NCI-H82 treated with DMSO at 0.1 percent for 48 hours (cell line): Measurements from ENCODE around the gene PKNOX2.

ENCODE experiments used
- DNase-seq: peaks from one replicate; lab custom pipeline; 2025; ENCODE audit not compliant: unreplicated experiment; lab: John Stamatoyannopoulos, UW

PKNOX2 gene

DNA sequence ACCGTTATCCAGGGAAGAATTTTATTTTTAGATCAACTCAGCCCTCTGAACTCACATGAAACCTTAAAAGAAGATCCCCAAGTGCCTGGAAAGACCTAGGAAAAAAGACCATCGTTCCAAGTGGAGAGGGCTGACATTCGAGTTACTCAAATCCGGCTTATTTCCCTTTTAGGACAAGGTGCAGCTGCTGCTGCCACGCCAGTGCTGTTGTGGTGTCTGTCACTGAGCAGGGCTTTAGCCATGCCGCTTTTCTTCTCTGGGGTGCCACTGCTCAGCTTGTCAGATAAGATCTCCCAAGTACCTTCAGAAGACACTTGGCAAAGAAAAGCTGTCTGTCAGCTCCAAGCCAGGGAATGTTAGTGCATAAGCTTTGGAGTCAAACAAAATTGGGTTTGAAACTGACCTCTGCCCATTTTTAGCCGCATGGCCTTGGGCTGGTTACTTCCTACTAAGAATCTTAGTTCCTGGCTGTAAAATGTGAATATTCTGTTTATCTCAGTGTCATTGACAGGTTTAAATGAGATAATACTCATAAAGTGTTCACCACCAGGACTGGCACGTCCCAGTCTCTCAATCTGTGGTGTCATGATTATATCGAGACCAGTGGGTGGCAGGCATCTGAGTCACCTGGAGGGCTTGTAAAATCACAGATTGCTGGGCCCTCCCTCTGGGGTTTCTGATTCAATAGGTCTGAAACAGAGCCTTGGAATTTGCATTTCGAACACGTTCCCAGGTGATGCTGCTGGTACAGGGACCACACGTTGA, 117.5 kb downstream of the PKNOX2 start:
- peak; percentile 46 for DNase-seq

DNA sequence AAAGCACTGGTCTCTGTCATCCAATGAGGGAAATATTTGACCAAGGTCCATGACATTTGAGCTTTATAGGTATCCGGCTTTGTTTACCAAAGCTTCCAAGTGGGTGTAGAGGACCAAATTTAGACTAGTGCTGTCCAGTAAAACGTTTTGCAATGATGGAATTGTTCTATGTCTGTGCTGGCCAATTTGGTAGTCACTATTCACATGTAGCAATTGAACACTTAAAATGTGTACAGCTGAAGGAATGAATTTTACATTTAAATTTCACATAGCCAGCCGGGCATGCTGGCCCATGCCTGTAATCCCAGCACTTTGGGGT, 118.0 kb downstream of the PKNOX2 start:
- DNase-seq = no peak

DNA sequence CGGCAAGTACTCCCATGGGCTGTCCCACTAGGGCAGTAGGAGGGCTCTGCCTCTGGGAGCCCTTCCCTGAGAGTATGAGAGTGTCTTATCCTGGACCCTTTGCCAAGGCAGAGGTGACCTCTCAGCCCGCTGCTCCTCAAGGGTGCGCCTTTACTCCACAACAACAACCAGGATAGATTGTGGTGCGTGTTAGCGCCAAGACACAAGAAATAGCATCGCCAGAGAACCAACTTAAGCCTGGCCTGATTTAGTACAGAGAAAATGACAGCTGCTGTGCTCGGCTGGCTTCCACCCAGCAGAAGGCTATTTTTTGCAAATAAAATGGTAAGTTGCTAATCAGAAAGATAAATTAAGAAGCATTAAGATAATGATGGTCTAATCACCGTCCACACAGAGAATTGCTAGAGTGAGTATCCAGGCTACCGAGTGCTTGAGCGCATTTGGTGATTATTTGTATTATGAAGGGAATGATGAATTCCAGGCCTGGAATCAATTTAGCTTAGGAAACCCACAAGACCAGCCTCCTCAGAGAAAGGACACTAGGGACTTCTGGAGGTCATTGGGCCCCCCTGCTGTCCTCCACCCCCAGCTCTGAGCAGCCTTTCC, 119.8 kb downstream of the PKNOX2 start:
- DNase-seq = no peak

DNA sequence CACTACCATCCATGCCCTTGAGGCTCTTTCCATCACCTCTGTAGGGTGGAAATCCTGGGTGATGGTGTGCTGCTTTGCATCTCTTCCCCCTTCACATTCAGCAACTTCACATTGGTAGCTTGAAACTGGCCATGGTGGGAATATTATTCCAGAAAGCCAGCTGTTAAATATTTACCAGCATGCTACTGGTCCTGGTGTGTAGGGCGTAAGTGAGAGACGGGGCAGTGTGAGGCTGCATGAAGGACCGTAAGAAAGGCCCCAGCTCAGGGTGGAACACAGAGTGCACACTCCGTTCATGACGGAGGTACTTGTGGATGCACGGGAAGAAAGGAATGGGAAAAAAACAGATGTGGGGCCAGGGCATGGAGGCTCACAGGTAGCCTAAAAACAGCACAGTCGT, 121.3 kb downstream of the PKNOX2 start:
- DNase-seq = no peak

DNA sequence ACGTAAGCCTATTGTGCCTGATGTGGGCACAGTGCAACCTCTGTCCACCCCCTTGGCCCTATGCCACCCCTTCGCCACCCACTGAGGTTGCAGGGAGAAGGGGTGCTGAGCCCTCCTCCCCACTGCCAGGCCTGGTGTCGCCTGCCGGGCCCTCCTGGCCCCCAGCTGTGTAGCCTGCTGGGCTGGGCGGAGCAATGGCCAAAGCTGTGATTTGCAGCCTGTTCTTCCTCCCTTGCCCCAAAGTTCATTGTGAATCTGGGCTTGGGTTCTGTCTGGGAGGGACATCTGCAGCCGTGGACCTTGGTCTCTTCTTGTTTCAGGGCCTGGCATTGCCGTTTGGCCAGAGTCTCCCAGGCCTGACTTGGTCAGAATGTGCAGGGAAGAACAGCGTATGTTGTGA, 121.9 kb downstream of the PKNOX2 start:
- no peak for DNase-seq

DNA sequence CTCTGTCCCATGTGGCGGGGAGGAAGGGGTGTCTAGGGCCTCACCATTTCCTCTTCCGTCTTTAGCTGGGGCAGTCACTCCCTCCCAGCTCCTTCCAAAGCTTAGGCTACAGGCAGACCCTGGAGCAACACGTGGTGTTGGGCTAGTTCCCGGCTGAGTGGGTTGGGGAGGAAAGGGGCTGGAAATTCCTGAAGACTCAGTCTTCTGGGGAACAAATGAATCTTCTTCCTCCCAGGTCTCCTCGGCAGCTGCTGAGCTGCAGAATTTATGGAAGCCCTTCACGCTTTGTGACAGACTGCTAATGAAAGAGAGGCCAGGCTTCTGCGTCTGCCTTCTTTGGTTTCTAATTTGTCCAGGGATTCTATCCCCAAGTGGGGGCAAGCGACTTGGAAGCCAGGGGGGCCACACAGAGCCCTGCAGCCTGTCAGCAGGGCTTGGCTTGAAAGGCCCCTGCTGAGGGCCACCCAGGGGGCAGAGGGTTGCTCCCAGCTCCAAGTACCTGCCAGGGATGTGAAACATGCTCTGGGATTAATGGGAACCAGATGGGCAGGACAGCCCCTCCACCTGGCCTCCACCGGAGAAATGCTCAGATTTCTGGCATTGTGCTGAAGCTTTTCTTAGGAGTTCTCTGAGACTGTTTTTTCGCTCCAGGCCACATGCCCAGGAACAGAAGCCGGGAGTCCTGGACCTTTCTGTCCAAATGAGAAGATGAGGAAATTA, 123.1 kb downstream of the PKNOX2 start:
- DNase-seq = peak; percentile 33

DNA sequence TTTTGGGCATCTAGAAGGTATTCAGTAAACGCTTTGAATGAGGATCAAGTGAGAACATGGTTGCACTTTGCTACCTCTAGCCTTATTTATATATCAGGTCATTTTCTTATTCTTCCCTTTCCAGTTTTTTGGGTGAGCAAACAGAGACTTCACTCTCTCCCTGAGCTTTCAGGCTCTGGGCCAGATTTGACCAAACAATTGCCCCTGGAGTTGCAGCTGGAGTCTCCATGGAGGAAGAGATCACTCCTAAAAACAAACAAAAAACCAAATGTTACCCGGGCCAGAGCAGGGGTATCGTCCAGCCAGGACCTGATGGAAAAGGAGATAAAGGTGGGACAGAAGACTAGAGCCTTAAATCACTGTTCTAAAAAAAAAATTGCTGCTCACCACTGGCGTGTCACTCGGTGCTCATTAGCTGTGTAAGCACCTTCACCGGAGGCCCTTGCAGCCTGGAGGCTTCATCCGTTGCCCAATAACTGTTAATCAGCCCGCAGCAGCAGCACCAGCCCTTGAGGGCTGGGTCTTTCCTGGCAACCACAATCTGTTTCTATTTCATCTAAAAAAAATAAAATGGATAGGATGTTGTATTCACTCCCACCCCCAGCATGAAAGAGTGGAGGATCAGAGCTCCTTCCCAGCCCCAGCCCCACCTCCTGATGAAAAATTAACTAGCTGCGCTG, 125.0 kb downstream of the PKNOX2 start:
- no peak for DNase-seq

DNA sequence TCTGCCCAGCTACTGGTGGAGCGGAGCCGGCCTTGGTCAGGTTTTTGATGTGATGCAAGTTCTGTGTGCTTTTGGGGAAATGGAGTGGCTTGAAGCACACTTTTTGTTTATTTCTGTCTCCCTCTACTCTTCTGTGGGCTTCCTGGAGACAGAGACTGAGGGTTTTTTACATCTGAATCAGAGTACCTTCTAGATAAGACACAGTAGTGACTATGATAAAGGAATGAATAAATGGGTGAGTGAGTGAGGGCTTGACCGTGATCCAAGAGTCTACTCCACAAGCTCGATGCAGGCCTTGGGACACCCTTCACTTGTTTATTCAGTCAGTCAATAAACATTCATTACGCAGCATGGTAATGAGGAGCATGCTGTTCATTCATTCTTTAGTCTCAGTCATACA, 125.7 kb downstream of the PKNOX2 start:
- no peak for DNase-seq

DNA sequence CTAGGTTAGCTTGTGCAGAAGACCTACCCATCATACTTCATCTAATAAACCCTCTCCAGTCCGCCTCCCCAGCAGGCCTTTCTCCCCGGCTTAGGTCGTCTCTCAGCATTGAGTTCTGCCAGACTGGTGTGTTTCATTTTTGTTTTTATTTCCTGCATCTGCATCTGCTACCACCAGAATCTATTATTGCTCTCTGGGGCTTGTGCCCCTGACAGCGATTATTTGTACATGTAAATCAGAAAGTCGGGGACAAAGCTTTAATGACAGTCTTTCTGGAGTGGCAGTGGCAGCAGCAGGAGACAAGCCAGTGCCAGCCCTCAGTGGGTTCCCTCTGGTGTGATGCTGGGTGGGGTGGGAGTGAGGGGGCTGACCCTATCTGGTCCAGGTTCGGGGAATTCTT, 127.5 kb downstream of the PKNOX2 start:
- DNase-seq = no peak

DNA sequence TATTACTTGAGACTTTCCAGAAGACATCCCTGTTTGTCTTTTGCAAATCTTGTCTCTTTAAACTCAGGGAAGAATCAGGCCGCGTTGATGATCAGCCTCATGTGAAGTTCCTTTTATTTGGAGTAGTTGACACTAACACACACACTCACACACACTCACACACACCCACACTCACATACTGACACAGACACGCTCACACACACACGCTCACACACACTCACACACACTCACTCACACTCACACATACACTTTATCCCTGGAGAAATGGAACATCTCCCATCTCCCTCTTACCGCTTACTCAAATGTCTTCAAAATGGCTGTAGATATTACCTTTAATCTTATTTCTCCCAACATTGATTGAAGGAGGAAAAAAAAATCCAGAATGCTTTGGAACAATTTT, 129.0 kb downstream of the PKNOX2 start:
- no peak for DNase-seq

DNA sequence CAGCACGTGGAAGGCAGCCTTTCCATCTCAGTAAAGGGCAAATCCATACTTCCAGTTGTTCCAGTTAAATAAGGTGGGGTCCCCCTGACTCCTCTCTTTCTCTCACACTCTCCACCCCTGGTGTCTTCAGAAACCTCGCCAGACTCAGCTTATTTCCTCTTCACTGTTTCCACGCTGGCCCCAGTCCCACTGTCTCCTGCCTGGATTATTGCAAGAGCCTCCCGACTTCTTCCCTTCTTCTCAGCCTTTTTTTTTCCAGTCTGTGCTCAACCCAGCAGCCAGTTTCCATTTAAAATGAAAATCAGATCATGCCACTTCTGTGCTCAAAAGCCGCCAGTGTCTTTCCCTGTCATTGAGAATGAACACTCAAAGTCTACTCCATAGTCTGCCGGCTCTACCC, 131.4 kb downstream of the PKNOX2 start:
- DNase-seq = no peak

DNA sequence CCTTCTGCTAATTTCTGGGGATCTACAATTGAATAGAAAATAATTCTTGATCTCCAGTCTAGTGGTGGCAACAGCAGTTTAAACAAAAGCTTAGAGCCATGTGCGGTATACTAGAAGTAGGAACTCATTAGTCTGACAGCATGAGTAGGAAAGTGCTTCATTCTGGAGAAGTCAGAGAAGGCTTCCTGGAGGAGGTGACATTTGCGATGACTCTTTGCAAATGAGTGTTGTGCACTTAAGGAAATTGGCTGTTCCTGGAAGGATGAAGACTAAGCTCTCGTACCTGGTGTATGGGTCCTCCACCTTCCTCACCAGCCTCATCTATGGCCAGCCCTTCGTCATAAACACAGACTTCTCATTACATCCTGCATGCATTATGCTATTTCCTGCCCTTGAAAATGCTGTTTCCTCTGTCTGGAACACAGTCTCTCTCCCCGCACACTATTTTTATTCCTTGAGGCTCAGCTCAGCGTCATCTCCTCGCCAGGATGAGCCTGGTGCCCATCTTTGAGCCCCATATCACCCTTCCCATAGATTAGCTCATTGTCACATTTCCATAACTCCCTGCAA, 132.9 kb downstream of the PKNOX2 start:
- no peak for DNase-seq

DNA sequence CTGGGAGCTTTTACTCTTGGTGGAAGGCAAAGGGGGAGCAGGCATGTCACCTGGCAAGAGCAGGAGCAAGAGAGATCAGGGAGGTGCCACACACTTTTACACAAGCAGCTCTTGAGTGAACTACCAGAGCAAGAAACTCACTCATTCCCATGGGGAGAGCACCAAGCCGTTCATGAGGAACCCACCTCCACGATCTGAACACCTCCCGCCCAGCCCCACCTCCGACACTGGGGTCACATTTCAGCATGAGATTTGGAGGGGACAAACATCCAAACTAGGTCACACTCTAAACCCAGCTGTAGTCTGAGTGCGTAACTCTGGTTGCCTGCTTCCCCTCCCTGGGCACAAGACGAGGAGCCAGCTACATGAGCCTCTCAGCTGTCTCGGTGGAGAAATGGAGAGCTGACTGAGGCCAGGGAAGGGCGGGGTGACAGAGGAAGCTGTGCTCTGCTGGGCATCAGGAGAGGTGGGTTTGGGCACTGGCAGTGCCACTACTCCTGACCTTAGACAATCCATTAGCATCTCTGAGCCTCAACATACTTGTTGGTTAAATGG, 134.6 kb downstream of the PKNOX2 start:
- DNase-seq = no peak

DNA sequence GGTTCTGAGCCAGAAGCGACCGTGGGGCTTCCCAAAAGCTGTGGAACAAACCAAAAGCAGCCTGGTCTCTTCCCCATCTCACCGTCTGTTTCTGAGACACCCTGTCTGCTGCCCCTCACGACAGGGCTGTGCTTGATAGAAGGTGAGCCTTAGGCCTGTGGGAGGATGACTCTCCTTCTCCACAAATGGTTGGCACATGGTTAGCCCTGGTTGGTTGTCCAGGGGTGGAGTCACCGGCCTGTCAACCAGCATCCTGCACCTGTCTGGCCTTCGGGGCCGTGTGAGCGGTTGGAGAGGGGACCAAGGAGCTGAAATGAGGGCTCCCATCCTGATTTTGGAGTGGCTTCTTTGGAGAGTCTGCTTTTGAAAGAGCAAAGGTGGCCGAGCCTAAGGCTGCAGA, 135.3 kb downstream of the PKNOX2 start:
- DNase-seq = no peak

DNA sequence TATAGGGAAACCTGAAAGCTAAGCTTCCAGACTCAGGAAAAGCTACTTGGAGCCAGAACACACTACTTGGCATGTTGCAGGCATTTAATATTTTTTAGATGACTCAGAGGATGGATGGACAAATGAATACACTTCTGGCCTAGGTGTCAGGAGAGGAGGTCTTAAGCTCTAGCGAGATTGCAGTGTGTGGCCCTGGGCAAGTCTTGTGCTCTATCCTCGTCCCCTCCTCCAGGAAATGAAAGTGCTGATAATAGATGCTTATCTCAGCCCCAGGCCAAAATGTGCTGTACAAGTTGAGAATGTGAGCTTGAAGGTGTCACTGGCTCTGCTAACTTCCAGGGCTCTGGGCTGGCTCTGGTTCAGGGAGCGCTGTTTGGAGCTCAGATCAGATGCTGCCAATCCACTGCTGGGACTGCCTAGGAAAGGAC, 136.3 kb downstream of the PKNOX2 start:
- no peak for DNase-seq

DNA sequence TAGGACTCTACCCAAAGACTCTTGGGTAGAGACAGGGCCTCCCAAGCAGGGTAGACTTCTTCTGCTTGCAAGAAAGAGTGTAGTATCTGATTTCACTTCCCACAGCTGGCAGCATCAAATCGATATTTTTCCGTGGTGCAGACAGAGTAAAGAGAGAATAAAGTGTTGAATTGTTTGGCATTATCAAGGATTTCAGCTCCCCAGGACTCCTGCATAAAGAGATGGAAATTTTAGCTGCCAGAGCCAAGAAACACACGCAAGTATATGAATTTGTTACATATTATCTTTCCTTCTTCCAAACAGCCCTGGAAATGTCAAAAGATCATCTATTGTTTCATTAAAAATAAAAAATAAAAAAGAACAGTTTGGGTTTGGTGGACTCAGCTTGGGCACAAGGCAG, 136.8 kb downstream of the PKNOX2 start:
- no peak for DNase-seq

DNA sequence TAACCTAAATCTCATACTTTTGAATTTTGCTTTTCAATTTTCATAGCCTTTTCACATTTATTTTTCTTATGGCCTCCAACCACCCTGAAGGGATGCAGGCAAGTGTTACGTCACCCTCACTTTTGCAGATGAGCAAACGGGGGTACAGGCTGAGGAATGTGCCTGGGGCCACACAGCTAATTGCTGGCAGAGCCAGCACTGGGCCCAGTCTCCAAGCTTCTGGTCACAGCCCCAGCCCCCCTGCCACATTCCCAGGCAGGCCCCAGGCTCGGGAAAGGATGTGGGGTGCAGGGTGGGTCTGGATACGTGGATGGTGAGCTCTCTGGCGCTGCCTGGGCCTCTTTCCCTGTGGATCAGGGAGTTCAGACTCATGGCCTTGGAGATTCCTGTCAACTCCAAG, 138.6 kb downstream of the PKNOX2 start:
- DNase-seq = no peak

DNA sequence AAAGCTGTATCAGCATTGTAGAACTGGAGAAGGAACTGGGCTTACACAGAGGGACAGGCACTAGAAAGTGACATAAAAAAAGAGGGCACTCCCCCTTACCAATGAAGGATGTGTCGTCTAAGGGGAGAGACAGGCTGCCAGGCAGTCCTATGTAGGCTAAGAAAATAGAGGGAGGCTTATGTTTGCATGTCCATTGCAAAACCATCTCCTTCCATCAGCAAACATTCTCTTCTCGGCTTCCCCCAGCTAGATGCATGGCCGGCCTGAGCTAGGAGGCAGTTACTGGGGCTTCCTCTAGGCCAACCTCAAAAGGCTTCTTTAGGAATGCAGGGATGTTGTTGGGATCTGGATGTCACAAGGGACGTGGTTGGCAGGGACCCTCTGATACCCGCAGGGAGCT, 139.1 kb downstream of the PKNOX2 start:
- DNase-seq = no peak

DNA sequence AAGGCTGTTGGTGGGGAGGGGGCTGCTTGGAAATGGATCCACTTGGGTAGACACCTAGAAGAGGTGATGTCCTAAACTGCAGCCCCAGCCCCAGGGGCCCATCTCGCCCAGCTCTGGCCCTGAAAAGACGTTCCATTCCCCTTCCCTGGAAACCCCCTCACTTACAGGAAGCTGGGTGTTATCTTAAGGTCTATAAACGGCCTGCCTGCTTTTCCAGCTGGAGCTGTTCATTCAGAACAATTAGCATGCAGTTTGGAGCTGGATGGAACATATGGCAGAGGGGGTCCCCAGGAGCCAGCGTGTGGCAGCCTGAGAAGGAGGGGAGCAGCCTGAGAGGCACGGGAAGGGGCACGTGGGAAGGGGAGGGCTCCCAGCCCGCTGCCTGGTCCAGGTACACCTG, 139.6 kb downstream of the PKNOX2 start:
- no peak for DNase-seq

DNA sequence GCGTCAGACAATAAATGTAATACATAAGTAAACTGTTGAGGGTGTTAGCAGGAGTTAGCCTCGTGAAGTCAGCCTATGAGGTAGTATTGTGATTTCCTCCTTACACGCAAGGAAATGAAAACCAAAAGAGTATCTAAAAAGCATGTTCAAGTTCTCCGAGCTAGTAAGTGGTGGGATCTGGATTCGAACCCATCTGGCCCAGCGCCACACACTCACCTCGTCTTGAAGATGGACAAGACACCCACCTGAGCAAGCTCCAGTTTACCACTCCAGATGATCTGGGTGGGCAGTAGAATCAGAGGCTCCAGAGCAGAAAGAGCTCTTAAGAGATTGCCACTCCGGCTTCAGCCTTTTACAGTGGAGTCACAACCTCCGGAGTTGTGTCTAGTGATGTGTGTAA, 140.3 kb downstream of the PKNOX2 start:
- no peak for DNase-seq

DNA sequence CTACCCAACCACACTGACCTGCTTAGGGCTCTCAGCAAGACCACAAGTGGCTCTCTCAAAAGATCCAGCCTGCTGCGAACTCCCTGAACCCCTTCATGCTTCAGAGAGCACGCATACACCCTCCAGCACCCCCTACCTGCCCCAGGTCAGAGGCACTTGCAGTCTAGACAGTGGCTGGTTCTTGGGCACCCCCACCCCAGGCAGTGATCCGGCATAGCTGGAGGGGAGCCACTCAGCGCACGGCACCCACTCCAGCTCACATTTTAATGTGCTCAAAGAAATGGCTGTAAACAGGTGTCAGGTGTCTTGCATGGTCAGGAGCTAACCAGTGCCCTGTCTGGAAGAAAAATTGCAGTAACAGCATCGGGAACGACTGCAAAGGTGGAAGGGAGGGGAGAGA, 140.8 kb downstream of the PKNOX2 start:
- DNase-seq = no peak
